HCT116 (cell line): ENCODE data around the gene TLCD5. TPM values are rescaled to one million over a fixed set of nuclear protein-coding genes. Genes with fewer than 3 reads are reported as not detected.

Experiments used
- ATAC-seq: fragments of 200-7000 bp; cut with Tn5 transposase; 2 replicates; pipeline ENCODE4 v1.9.1; 2020; ENCODE audit warnings: mild to moderate bottlenecking, moderate library complexity
- BruUV-seq: library from RNA; stranded (reverse); fragments of 400-500 nt; replicated peaks from 2 replicates; lab custom pipeline; 2021; lab: Mats Ljungman, UMichigan
- CTCF ChIA-PET: fragments of 300-600 bp; sonication (Branson Sonifier 250); formaldehyde crosslinking; loops from one replicate; lab custom pipeline; 2021; ENCODE audit warnings: antibody characterized with exemption; lab: Charles Lee
- POLR2A ChIA-PET: fragments of 300-600, 350-600 bp; sonication (Branson Sonifier 250); formaldehyde crosslinking; loops from one replicate; lab custom pipeline; 2021; ENCODE audit warnings: antibody characterized with exemption; lab: Charles Lee
- RAD21 ChIA-PET, 2 experiments: fragments of 300-600 bp; sonication (Branson Sonifier 250); formaldehyde crosslinking; loops; one replicate each; lab custom pipeline; 2023; ENCODE audit warnings: low total read pairs in 2 of 2; ENCODE audit not compliant: uncharacterized antibody in 2 of 2, unreplicated experiment in 2 of 2, low non-redundant PET in 1 of 2; lab: Charles Lee
- DNase-seq: peaks from one replicate; pipeline ENCODE4 v3.0.0-alpha.2; 2010; ENCODE audit warnings: low read depth, low spot score
- H2AFZ ChIP-seq: fragments of 200-600 bp; shearing (Covaris generic), sonication (generic); 2 replicates; pipeline ENCODE4 v1.6.1; 2017; ENCODE audit warnings: low read depth, mixed run types, mixed read lengths, antibody characterized with exemption, low read length; ENCODE audit not compliant: poor library complexity, severe bottlenecking
- H3K27ac ChIP-seq: 2 replicates; pipeline ENCODE4 v1.5.1; 2012; ENCODE audit warnings: low read depth, low read length
- H3K27me3 ChIP-seq: fragments of 200-600 bp; sonication (generic); 2 replicates; pipeline ENCODE4 v1.6.1; 2016; ENCODE audit warnings: mixed run types, low read length, mixed read lengths; ENCODE audit not compliant: insufficient read depth
- H3K36me3 ChIP-seq, 2 experiments: fragments of 200-500 bp in 1 of 2; fragments of 200-600 bp in 1 of 2; sonication (Bioruptor generic) in 1 of 2; sonication (generic) in 1 of 2; 2 replicates each; pipeline versions ENCODE4 v1.5.1 to v1.6.1; 2014 to 2016; ENCODE audit warnings: low read length in 2 of 2, inconsistent platforms in 1 of 2, mixed read lengths in 1 of 2, mixed run types in 1 of 2; ENCODE audit not compliant: insufficient read depth in 2 of 2, control insufficient read depth in 1 of 2
- H3K4me1 ChIP-seq, 2 experiments: fragments of 200-600 bp in 1 of 2; sonication (generic) in 1 of 2; 2 replicates each; pipeline versions ENCODE4 v1.5.1 to v1.6.1; 2012 to 2017; ENCODE audit warnings: low read length in 2 of 2, inconsistent platforms in 1 of 2, mild to moderate bottlenecking in 1 of 2, mixed read lengths in 1 of 2, mixed run types in 1 of 2, moderate library complexity in 1 of 2; ENCODE audit not compliant: insufficient read depth in 2 of 2, control insufficient read depth in 1 of 2
- H3K4me2 ChIP-seq: fragments of 200-600 bp; sonication (generic); 2 replicates; pipeline ENCODE4 v1.6.1; 2017; ENCODE audit warnings: mixed run types, low read length, mixed read lengths
- H3K4me3 ChIP-seq, 2 experiments: fragments of 200-600 bp in 1 of 2; sonication (generic) in 1 of 2; replicated peaks in 1 of 2; 2 replicates each; pipeline ENCODE4 v1.5.1; 2011 to 2016; ENCODE audit warnings: low read length in 2 of 2, control low read depth in 1 of 2, low read depth in 1 of 2, mild to moderate bottlenecking in 1 of 2, mixed read lengths in 1 of 2, mixed run types in 1 of 2
- H3K79me2 ChIP-seq: fragments of 200-600 bp; sonication (generic); 2 replicates; pipeline ENCODE4 v1.6.1; 2017; ENCODE audit warnings: mild to moderate bottlenecking, mixed run types, low read length, moderate library complexity, mixed read lengths; ENCODE audit not compliant: insufficient read depth
- H3K9ac ChIP-seq: fragments of 200-600 bp; sonication (generic); 2 replicates; pipeline ENCODE4 v1.6.1; 2016; ENCODE audit warnings: low read length, mixed read lengths
- H3K9me2 ChIP-seq: fragments of 200-600 bp; sonication (generic), shearing (Covaris generic); 2 replicates; pipeline ENCODE4 v1.6.1; 2017; ENCODE audit warnings: mixed run types, mild to moderate bottlenecking, moderate library complexity; ENCODE audit not compliant: insufficient read depth
- H3K9me3 ChIP-seq, 2 experiments: fragments of 200-500 bp in 1 of 2; fragments of 200-600 bp in 1 of 2; sonication (Bioruptor generic) in 1 of 2; sonication (generic) in 1 of 2; 2 replicates each; pipeline ENCODE4 v1.6.1; 2014 to 2017; ENCODE audit warnings: low read length in 2 of 2, mixed read lengths in 2 of 2, inconsistent platforms in 1 of 2, low read depth in 1 of 2, mild to moderate bottlenecking in 1 of 2, mixed run types in 1 of 2, moderate library complexity in 1 of 2; ENCODE audit not compliant: control insufficient read depth in 1 of 2, insufficient read depth in 1 of 2
- H4K20me1 ChIP-seq: fragments of 200-600 bp; sonication (generic), shearing (Covaris generic); 2 replicates; pipeline ENCODE4 v1.6.1; 2017; ENCODE audit warnings: mixed run types, mild to moderate bottlenecking, moderate library complexity; ENCODE audit not compliant: insufficient read depth
- EGR1 ChIP-seq: IDR thresholded peaks from 2 replicates; pipeline ENCODE4 v1.6.1; 2012; ENCODE audit warnings: low read depth
- EZH2 ChIP-seq: fragments of 200-600 bp; sonication (generic); IDR thresholded peaks from 2 replicates; pipeline ENCODE4 v1.6.1; 2017; ENCODE audit warnings: antibody characterized with exemption, mixed run types
- EZH2phosphoT487 ChIP-seq: fragments of 200-600 bp; IDR thresholded peaks from 2 replicates; pipeline ENCODE4 v1.6.1; 2018; ENCODE audit warnings: antibody characterized with exemption, borderline replicate concordance
- FOSL1 ChIP-seq: IDR thresholded peaks from 2 replicates; pipeline ENCODE4 v1.6.1; 2012; ENCODE audit warnings: low read depth
- JUND ChIP-seq: IDR thresholded peaks from 2 replicates; pipeline ENCODE4 v1.6.1; 2012
- POLR2AphosphoS5 ChIP-seq: IDR thresholded peaks from 2 replicates; pipeline ENCODE4 v1.6.1; 2011; ENCODE audit warnings: mild to moderate bottlenecking, low read depth, low read length, moderate library complexity
- SIN3A ChIP-seq: IDR thresholded peaks from 2 replicates; pipeline ENCODE4 v1.6.1; 2012; ENCODE audit warnings: low read depth
- SP1 ChIP-seq: IDR thresholded peaks from 2 replicates; pipeline ENCODE4 v1.6.1; 2012; ENCODE audit warnings: low read depth
- TCF7L2 ChIP-seq: IDR thresholded peaks from 2 replicates; pipeline ENCODE4 v1.7.0; 2011; ENCODE audit warnings: borderline replicate concordance, inconsistent platforms; ENCODE audit not compliant: insufficient read depth, insufficient read length; ENCODE audit errors: extremely low read depth
- YY1 ChIP-seq: IDR thresholded peaks from 2 replicates; pipeline ENCODE4 v1.6.1; 2011; ENCODE audit warnings: low read length, low read depth, moderate library complexity, mild to moderate bottlenecking; ENCODE audit not compliant: insufficient replicate concordance; ENCODE audit errors: extremely low read depth
- ZNF274 ChIP-seq: fragments of 200-500 bp; sonication (Bioruptor generic); IDR thresholded peaks from 2 replicates; pipeline ENCODE4 v1.6.1; 2014; ENCODE audit warnings: mild to moderate bottlenecking, low read depth, low read length, inconsistent platforms
- intact Hi-C: fragments of 100-400 bp; cut with micrococcal nuclease; formaldehyde crosslinking; loops from 2 replicates; pipeline ENCODE4 v1.10.0; 2022
- total RNA-seq: library from RNA; stranded (reverse); gene quantifications from one replicate; pipeline ENCODE4 v1.2.1, GENCODE V29; 2021; ENCODE audit not compliant: unreplicated experiment
- TF ChIP-seq, protein P1 (sequence below): IDR thresholded peaks from 2 replicates; pipeline ENCODE4 v1.6.1; 2011; ENCODE audit warnings: mild to moderate bottlenecking, low read length, moderate library complexity; ENCODE audit not compliant: insufficient replicate concordance; ENCODE audit errors: extremely low read depth
- TF ChIP-seq, protein P2 (sequence below), 3 experiments: fragments of 200-600 bp in 1 of 3; sonication (generic) in 1 of 3; IDR thresholded peaks in 2 of 3; conservative IDR thresholded peaks in 1 of 3; 2 replicates each; pipeline ENCODE4 v1.5.1; 2012 to 2017; ENCODE audit warnings: low read depth in 2 of 3, low read length in 2 of 3, antibody characterized with exemption in 1 of 3, borderline replicate concordance in 1 of 3, control low read depth in 1 of 3, mild to moderate bottlenecking in 1 of 3, mixed read lengths in 1 of 3, mixed run types in 1 of 3, moderate library complexity in 1 of 3; ENCODE audit not compliant: insufficient read depth in 1 of 3
- TF ChIP-seq, protein P3 (sequence below): IDR thresholded peaks from 2 replicates; pipeline ENCODE4 v1.6.1; 2012

Gene TLCD5
- total RNA-seq, 1 experiment from 2014 or later: 9.1 TPM

DNA sequence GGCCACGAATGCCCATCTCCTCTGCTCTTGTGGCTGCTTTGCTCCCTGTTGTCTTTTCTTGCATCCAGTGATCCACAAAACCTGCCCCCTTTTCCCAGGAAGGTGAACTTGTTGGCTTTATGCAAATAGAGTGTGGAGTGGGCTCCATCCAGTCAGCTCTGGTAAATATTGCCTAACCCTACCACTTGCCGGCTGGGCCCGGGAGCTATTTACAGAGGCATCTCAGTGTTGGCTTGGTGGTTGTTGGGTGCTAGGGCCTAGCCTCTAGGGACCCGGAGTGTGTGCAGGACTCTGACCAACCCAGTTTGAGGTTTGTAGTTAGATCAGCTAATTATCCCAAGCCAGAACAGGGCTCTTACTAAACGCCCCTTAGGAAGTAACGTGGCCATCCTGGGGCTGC is 40.8 kb upstream of the TLCD5 start:
- Histone ChIP-seq H2AFZ (no peak overlapping the region), H3K9ac (no peak overlapping the region), H3K4me2 (no peak overlapping the region), H3K79me2 (no peaks in the 10 kb centered on the region), H3K36me3 (no peaks in the 10 kb centered on the region), H3K27me3 (0 out of 2 replicates have a peak, but pooled peaks cover 1% of the 10 kb centered on the region), H3K9me2 (no peaks in the 10 kb centered on the region), H3K27ac (no peak overlapping the region), H3K4me3 (no peak overlapping the region), H3K9me3 (no peaks in the 10 kb centered on the region)
- ChIA-PET POLR2A (no interaction called here), RAD21 (no interaction called here), CTCF (no interaction called here)
- BruUV-seq: no TSS peak
- ATAC-seq: no peak
- DNase-seq: no peak
- intact Hi-C loops: no loop called here
- TF ChIP-seq SP1: no peak
- TF ChIP-seq, protein P1, sequence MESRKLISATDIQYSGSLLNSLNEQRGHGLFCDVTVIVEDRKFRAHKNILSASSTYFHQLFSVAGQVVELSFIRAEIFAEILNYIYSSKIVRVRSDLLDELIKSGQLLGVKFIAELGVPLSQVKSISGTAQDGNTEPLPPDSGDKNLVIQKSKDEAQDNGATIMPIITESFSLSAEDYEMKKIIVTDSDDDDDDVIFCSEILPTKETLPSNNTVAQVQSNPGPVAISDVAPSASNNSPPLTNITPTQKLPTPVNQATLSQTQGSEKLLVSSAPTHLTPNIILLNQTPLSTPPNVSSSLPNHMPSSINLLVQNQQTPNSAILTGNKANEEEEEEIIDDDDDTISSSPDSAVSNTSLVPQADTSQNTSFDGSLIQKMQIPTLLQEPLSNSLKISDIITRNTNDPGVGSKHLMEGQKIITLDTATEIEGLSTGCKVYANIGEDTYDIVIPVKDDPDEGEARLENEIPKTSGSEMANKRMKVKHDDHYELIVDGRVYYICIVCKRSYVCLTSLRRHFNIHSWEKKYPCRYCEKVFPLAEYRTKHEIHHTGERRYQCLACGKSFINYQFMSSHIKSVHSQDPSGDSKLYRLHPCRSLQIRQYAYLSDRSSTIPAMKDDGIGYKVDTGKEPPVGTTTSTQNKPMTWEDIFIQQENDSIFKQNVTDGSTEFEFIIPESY: no peak
- TF ChIP-seq, all 23 proteins: peak for 0
- Histone ChIP-seq H3K4me1 (no peaks in the 10 kb centered on the region; a peak in 1 of 4 replicates), H4K20me1 (no peaks in the 10 kb centered on the region)

DNA sequence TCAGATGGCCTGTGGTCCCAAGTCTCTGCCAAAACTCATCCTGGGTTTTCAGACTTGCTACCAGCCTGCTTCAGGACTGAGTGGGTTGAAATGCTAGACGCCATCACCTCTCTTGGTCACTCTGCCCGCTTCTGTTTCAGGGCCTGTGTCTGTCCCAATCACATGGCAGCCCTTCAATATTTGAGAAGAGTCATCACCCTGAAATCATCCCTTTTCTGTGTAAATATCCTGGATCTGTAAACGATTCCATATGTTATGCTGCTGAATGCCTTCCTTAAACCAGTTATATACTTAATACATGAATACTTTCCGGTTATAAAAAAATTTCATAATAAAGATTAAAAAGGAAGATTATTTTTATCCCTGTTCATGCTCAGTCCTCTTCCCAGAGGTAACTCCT is 39.8 kb upstream of the TLCD5 start:
- H3K27ac ChIP-seq: no peak overlapping the region
- H3K9me3 ChIP-seq: no peaks in the 10 kb centered on the region
- DNase-seq: no peak
- H3K27me3 ChIP-seq: 0 out of 2 replicates have a peak, but pooled peaks cover 10% of the 10 kb centered on the region
- ChIA-PET POLR2A (no interaction called here), RAD21 (no interaction called here), CTCF (no interaction called here)
- H3K4me2 ChIP-seq: no peak overlapping the region
- no peaks in the 10 kb centered on the region for H4K20me1 ChIP-seq
- H3K9ac ChIP-seq: no peak overlapping the region
- BruUV-seq: no TSS peak
- H3K4me3 ChIP-seq: no peak overlapping the region
- no peaks in the 10 kb centered on the region for H3K36me3 ChIP-seq
- no peaks in the 10 kb centered on the region for H3K79me2 ChIP-seq
- H3K4me1 ChIP-seq: no peaks in the 10 kb centered on the region; a peak in 1 of 4 replicates
- intact Hi-C loops: no loop called here
- no peak for ATAC-seq
- no peaks in the 10 kb centered on the region for H3K9me2 ChIP-seq
- no peak overlapping the region for H2AFZ ChIP-seq
- TF ChIP-seq FOSL1 (no peak), JUND (no peak), SIN3A (no peak), EZH2 (no peak), POLR2AphosphoS5 (no peak), EGR1 (no peak), YY1 (no peak), ZNF274 (no peak), EZH2phosphoT487 (no peak), TCF7L2 (no peak)
- TF ChIP-seq, protein P2, sequence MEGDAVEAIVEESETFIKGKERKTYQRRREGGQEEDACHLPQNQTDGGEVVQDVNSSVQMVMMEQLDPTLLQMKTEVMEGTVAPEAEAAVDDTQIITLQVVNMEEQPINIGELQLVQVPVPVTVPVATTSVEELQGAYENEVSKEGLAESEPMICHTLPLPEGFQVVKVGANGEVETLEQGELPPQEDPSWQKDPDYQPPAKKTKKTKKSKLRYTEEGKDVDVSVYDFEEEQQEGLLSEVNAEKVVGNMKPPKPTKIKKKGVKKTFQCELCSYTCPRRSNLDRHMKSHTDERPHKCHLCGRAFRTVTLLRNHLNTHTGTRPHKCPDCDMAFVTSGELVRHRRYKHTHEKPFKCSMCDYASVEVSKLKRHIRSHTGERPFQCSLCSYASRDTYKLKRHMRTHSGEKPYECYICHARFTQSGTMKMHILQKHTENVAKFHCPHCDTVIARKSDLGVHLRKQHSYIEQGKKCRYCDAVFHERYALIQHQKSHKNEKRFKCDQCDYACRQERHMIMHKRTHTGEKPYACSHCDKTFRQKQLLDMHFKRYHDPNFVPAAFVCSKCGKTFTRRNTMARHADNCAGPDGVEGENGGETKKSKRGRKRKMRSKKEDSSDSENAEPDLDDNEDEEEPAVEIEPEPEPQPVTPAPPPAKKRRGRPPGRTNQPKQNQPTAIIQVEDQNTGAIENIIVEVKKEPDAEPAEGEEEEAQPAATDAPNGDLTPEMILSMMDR (IDR thresholded peaks at IDR 0.05 in 2 of 3, conservative IDR thresholded peaks at IDR 0.05 in 1 of 3; ENCODE audit: borderline replicate concordance in 1 of 3, insufficient read depth in 1 of 3, low read depth in 2 of 3, low read length in 2 of 3): no peak
- TF ChIP-seq, protein P3, sequence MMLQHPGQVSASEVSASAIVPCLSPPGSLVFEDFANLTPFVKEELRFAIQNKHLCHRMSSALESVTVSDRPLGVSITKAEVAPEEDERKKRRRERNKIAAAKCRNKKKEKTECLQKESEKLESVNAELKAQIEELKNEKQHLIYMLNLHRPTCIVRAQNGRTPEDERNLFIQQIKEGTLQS: no peak
- TF ChIP-seq, protein P1: no peak
